GM12874 (cell line): ENCODE measurements around the gene DOK1.

ENCODE experiments used
- CTCF ChIP-seq: IDR thresholded peaks from 2 replicates; pipeline ENCODE4 v1.5.1; 2011; ENCODE audit warnings: low read depth, mild to moderate bottlenecking, control low read depth, low read length, moderate library complexity; ENCODE audit not compliant: insufficient read depth

The DOK1 gene

DNA sequence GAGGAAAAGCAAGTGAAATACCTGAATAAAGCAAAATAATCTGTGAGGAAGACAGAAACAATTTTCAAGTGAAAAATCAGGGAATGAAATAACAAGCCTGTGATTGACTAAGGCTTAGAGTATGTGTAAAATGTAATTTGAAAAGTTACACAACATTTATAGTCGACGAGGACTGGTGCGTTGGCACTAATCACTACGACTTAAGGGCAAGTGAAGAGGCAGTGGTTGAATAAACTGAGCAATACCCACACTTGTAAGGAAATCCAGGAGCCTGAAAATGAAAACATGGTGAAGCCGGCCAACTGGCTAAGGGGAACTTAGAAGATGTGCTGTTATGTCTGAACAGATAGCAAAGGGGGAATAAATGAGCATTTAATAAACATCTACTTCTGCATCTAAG lies 13.4 kb downstream of the DOK1 start:
- TF ChIP-seq CTCF: no peak

DNA sequence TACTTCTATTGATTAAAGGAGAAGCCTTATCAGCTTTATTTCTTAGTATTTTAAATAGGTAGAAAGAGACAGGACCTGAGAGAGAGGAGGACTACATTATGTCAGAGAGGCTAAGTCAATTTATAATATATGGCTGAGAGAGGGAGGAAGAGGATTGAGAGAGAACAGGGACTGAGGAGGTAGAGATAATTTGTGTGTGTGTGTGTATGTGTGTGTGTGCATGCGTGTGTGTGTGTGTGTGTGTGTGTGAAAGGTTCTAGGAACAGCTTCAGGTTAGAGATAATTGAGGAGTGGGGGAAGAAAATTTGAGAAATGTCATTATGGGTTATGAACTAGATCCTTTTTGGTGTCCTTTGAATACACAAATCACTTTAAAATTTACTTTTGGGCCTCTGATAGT lies 15.2 kb downstream of the DOK1 start:
- TF ChIP-seq CTCF: no peak

GRCh38 chr2:74571058-74571457 lies 16.5 kb downstream of the DOK1 start:
- TF ChIP-seq CTCF: no peak

DNA sequence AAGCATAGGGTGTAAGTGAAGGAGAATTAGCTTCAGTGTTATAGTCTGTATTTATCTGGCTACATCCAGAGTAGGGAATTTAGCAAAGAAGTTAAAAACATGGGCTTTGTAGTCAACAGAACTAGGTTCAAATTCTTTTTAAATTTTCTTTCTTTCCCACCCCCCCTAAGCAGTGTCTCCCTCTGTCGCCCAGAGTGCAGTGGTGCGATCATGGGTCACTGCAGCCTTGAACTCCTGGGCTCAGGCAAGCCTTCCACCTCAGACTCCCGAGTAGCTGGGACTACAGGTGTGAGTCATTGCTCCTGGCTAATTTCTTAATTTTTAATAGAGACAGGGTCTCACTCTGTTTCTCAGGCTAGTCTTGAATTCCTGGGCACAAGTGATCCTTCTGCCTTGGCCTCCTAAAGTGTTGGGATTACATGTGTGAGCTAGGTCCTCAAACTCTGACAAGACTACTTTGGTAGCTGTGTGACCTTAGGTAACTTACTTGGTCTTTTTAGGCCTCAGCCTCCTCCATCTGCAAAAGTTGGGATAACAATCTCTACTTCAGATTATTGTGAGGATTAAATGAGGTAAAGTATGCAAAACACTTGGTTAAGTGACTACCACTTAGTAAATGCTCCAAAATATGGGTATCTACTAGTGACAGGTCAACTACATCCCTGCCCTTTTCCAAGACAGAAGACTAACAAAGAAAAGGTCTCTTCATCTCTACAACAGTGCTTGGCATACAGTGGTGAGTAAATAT lies 17.8 kb downstream of the DOK1 start:
- peak; percentile 50; the same call in 1 of the 2 replicates for TF ChIP-seq CTCF

DNA sequence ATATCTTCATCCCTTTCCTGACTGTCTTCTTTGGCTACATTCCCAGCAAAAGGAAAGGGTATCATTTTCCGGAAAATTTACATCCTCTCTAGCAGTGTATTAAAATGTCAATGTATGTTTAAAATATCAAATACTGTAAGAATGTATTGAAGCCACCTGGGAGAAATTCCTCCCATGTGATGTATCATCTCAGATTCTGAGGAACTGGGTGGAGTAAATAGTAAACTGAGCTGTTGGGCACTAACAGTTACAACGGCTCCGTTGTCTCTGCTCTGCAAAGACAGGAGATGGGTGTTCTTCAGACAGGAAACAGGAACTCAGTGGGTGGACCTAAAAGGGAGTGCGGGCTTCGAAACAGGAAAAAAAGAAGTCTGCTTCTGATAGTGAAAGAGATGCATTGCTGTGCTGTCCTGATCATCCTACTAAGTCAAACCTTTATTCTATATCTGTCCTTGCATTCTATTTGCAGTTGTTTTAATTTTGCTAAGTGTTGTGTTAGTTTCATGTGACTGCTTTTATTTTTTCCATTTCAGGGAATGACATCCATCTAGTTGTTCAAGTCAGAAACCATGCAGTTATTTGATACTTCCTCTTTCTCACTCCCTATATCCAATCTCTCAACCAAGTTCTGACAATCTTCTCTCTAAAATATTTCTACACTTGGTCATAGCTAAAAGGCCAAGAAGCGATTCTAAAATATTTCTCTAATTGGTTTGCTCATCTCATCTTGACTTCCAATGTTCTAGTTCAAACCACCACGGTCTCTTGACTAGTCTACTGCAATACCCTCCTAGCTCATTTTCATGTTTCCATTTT lies 19.4 kb downstream of the DOK1 start:
- no peak for TF ChIP-seq CTCF

- no peak for TF ChIP-seq CTCF
Observed at GRCh38 chr2:74575320-74575719, 20.8 kb downstream of the DOK1 start.

- no peak for TF ChIP-seq CTCF
Observed at GRCh38 chr2:74576211-74576862, 21.8 kb downstream of the DOK1 start.
